NT2/D1 (cell line): Measurements from ENCODE around the gene CRLF3.
A peak's percentile ranks its signal among the peaks of the same experiment; 100 is the strongest.

Experiments used
- YY1 ChIP-seq: IDR thresholded peaks from 2 replicates; pipeline ENCODE4 v1.6.1; 2011; ENCODE audit not compliant: insufficient read length, insufficient read depth
- ZNF274 ChIP-seq: IDR thresholded peaks from 2 replicates; pipeline ENCODE4 v1.6.1; 2011; ENCODE audit warnings: mild to moderate bottlenecking, low read depth, low read length

- TF ChIP-seq YY1 (peak; percentile 35), ZNF274 (no peak)
Measured at GRCh38 chr17:30831663-30832437, 7.4 kb upstream of the CRLF3 start, which contains the start of gene ATAD5.
